ENCODE results near the gene MTFP1. TPM values are rescaled to one million over a fixed set of nuclear protein-coding genes. Genes with fewer than 3 reads are reported as not detected.

Gene MTFP1
- total and polyA plus RNA-seq, 2 of the 4 experiments (the other 2 are of a cell fraction), result 7.3 to 7.7 TPM

GRCh38 chr22:30416403-30416802 lies 9.2 kb upstream of the MTFP1 start:
- Histone ChIP-seq H4K5ac (ENCODE audit: low read depth, low read length) (no peak overlapping the region), H3K23ac (ENCODE audit: low read depth, low read length) (no peak overlapping the region), H3K27me3 (ENCODE audit: control insufficient read depth, insufficient read depth, low read length) (no peaks in the 10 kb centered on the region), H3K4me3 (ENCODE audit: insufficient read depth, low read depth, low read length) (no peak overlapping the region), H2AK5ac (ENCODE audit: low read depth, low read length) (no peak overlapping the region), H3K27ac (ENCODE audit: insufficient read depth, low read length) (no peak overlapping the region; the same call in 1 of the 2 replicates), H3K4me2 (ENCODE audit: low read depth, low read length) (no peak overlapping the region), H3K9ac (ENCODE audit: low read depth, low read length) (no peak overlapping the region), H3K56ac (ENCODE audit: extremely low read depth, insufficient read depth, low read length) (no peak overlapping the region), H2AK9ac (replicated peaks; ENCODE audit: low read depth, low read length, poor library complexity) (no peak overlapping the region), H2BK20ac (ENCODE audit: low read depth, low read length) (no peak overlapping the region), H2BK15ac (ENCODE audit: low read depth, low read length) (no peak overlapping the region), H2AFZ (replicated peaks; ENCODE audit: low read length, poor library complexity) (no peak overlapping the region), H4K8ac (ENCODE audit: low read depth in 2 of 2, low read length in 2 of 2) (no peak overlapping the region), H3K79me1 (ENCODE audit: low read depth in 1 of 2, low read length in 2 of 2) (peaks cover 14 to 50% of the 10 kb centered on the region in 2 experiments), H3K36me3 (ENCODE audit: control insufficient read depth, insufficient read depth, low read length) (peaks cover 44% of the 10 kb centered on the region), H2BK5ac (ENCODE audit: low read depth, low read length, poor library complexity, severe bottlenecking) (peak overlapping the region; percentile 44), H3K14ac (replicated peaks; ENCODE audit: low read depth, low read length) (no peak overlapping the region; the same call in 1 of the 2 replicates), H3K9me3 (ENCODE audit: control insufficient read depth, insufficient read depth, low read length) (no peaks in the 10 kb centered on the region), H2BK120ac (ENCODE audit: low read depth, low read length) (no peak overlapping the region), H4K91ac (ENCODE audit: insufficient read depth, low read depth, low read length) (no peak overlapping the region), H3K4me1 (ENCODE audit: control insufficient read depth, insufficient read depth, low read length) (peaks cover 9% of the 10 kb centered on the region), H4K20me1 (ENCODE audit: insufficient read depth, low read length) (no peaks in the 10 kb centered on the region), H3K9me1 (ENCODE audit: insufficient read depth, low read length) (peaks cover 14% of the 10 kb centered on the region), H3K18ac (ENCODE audit: low read depth, low read length) (no peak overlapping the region), H3K4ac (ENCODE audit: low read depth, low read length) (no peak overlapping the region; the same call in 1 of the 2 replicates)
- ATAC-seq (ENCODE audit: low read depth), result no peak
- dilution Hi-C loops (cut with HindIII; ENCODE audit: low sequenced_read_pairs, unreplicated experiment) (no loop called here), intact Hi-C loops (cut with micrococcal nuclease) (no loop called here), in situ Hi-C loops (cut with MboI; ENCODE audit: low sequenced_read_pairs) (no loop called here)
- CTCF ChIA-PET, result no interaction called here
- TF ChIP-seq FOS (IDR thresholded peaks at IDR 0.05; ENCODE audit: low read depth, low read length) (0 out of 2 replicates have a peak, but pooled peaks have one; percentile 20), CEBPB (IDR thresholded peaks at IDR 0.05; ENCODE audit: low read depth, low read length) (peak; percentile 7; the same call in 1 of the 2 replicates), RCOR1 (IDR thresholded peaks at IDR 0.05; ENCODE audit: insufficient replicate concordance, low read length) (no peak)
- whole genome bisulfite sequencing, 2 experiments (ENCODE audit: extremely low coverage in 2 of 2, insufficient read length in 1 of 2), result no CpG with 5 or more reads among the region's 2 CpGs
- POLR2A ChIA-PET (ENCODE audit: unreplicated experiment), result no interaction called here
- DNase-seq, result peak; percentile 31
- BruUV-seq (replicated peaks), result no TSS peak
